Gastrocnemius medialis (tissue), 4 donors: ENCODE results near the gene ZNF653.

Experiments
- CTCF ChIP-seq, 5 experiments: fragments of 450-650 bp in 3 of 5; fragments of 200-600 bp in 2 of 5; sonication (generic) in 2 of 5; IDR thresholded peaks in 4 of 5; conservative IDR thresholded peaks in 1 of 5; 1 replicate in 4 of 5; 2 replicates in 1 of 5; pipeline ENCODE4 v1.5.1; 2016 to 2019; ENCODE audit warnings: antibody characterized with exemption in 5 of 5, mild to moderate bottlenecking in 3 of 5, moderate library complexity in 3 of 5
- POLR2A ChIP-seq, 2 donors: fragments of 450-650 bp; IDR thresholded peaks; one replicate each; pipeline ENCODE4 v1.6.1; 2017; ENCODE audit warnings: antibody characterized with exemption in 2 of 2, mild to moderate bottlenecking in 2 of 2, moderate library complexity in 2 of 2

- TF ChIP-seq CTCF (IDR thresholded peaks at IDR 0.05 in 4 of 5, conservative IDR thresholded peaks at IDR 0.05 in 1 of 5) (peak in 1 of 5 experiments; percentile 19), POLR2A (IDR thresholded peaks at IDR 0.05) (no peak)
These were observed 46.1 kb upstream of the ZNF653 start for GRCh38 chr19:11551603-11552235.
